Right lobe of liver (tissue), 4 donors: ENCODE measurements around the gene HS6ST3.

Experiments used
- CTCF ChIP-seq, 4 donors: fragments of 200-600 bp in 3 of 4; fragments of 450-650 bp in 1 of 4; IDR thresholded peaks; one replicate each; pipeline versions ENCODE4 v1.5.1 to v1.8.0; 2016 to 2022; ENCODE audit warnings: antibody characterized with exemption in 4 of 4, mild to moderate bottlenecking in 2 of 4
- POLR2A ChIP-seq: fragments of 450-650 bp; IDR thresholded peaks from one replicate; pipeline ENCODE4 v1.6.1; 2017; ENCODE audit warnings: antibody characterized with exemption, mild to moderate bottlenecking
- donor health status: DM: no; HTN: no; CAD: no.
- donor health status: DM: no; HTN: no; CAD: no.
- donor health status: DM: no; HTN: yes; CAD: no.

GRCh38 chr13:96762876-96763275, 673.0 kb downstream of the HS6ST3 start:
- no peak for TF ChIP-seq CTCF (IDR thresholded peaks at IDR 0.05)
- no peak for TF ChIP-seq POLR2A
